ENCODE results near the gene PRKCD. TPM values are rescaled to one million over a fixed set of nuclear protein-coding genes. Genes with fewer than 3 reads are reported as not detected.
A peak's percentile ranks its signal among the peaks of the same experiment; 100 is the strongest.

The PRKCD gene
- total RNA-seq, 4 donors from 2014 or later = 36.3 to 73.1 (median 70.6) TPM

DNA sequence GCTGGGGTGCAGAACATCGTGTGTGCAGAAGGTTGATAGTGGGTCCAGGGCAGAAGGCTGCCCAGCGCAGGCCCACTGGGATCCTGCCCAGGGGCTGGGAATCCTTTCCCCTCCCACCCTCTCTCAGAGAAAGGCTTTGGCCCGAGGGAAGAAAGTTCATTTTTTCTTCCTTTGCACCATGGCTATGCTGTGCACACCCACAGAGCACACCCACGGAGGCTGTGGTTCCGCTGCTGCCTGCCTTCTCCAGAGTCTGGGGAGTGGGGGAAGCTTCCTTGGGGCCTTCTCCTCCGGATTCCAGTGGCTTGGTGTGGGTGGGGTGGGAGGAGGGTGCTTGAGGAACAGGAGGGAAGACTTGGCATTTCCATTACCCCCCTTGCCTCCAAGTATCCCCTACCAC lies 7.0 kb upstream of the PRKCD start:
- DNase-seq = no peak
- H3K4me1 ChIP-seq = peaks cover 5 to 78% (median 21%) of the 10 kb centered on the region in 4 donors
- no peaks in the 10 kb centered on the region for H3K9me3 ChIP-seq
- peak overlapping the region in 1 of 4 donors; percentile 39 for H3K27ac ChIP-seq
- no peaks in the 10 kb centered on the region for H3K27me3 ChIP-seq
- no peak overlapping the region for H3K4me3 ChIP-seq
- no peak for TF ChIP-seq POLR2A (IDR thresholded peaks at IDR 0.05)
- TF ChIP-seq, protein P1, sequence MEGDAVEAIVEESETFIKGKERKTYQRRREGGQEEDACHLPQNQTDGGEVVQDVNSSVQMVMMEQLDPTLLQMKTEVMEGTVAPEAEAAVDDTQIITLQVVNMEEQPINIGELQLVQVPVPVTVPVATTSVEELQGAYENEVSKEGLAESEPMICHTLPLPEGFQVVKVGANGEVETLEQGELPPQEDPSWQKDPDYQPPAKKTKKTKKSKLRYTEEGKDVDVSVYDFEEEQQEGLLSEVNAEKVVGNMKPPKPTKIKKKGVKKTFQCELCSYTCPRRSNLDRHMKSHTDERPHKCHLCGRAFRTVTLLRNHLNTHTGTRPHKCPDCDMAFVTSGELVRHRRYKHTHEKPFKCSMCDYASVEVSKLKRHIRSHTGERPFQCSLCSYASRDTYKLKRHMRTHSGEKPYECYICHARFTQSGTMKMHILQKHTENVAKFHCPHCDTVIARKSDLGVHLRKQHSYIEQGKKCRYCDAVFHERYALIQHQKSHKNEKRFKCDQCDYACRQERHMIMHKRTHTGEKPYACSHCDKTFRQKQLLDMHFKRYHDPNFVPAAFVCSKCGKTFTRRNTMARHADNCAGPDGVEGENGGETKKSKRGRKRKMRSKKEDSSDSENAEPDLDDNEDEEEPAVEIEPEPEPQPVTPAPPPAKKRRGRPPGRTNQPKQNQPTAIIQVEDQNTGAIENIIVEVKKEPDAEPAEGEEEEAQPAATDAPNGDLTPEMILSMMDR (IDR thresholded peaks at IDR 0.05) = no peak
- H3K36me3 ChIP-seq = no peaks in the 10 kb centered on the region

DNA sequence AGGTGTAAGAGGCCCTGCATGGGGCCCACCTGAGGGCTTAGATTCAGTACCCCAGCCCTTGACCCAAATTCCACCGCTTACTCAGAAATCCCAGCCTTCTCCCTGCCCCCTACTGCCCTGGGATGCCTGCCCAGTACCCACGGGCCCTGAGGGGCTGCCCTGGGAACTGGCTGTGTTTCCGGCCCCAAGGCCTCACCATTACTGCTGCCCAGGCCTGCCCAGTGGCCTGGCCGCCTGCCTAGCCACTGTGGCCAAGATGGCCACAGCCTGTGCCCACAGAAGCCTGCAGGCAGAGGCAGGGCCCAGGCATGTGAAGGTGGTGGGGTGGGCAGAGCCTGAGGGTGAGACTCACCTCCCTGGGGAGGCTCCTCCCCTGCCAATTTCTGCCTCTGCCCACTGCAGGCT lies 6.1 kb upstream of the PRKCD start:
- TF ChIP-seq POLR2A (IDR thresholded peaks at IDR 0.05) = no peak
- TF ChIP-seq, protein P1 (IDR thresholded peaks at IDR 0.05) = no peak
- no peak overlapping the region for H3K4me3 ChIP-seq
- no peaks in the 10 kb centered on the region for H3K9me3 ChIP-seq
- peak overlapping the region in 2 of 4 donors; percentile 96 to 98 for H3K27ac ChIP-seq
- no peak for DNase-seq
- H3K36me3 ChIP-seq = no peaks in the 10 kb centered on the region
- H3K4me1 ChIP-seq = peaks cover 6 to 76% (median 21%) of the 10 kb centered on the region in 4 donors
- H3K27me3 ChIP-seq = no peaks in the 10 kb centered on the region

DNA sequence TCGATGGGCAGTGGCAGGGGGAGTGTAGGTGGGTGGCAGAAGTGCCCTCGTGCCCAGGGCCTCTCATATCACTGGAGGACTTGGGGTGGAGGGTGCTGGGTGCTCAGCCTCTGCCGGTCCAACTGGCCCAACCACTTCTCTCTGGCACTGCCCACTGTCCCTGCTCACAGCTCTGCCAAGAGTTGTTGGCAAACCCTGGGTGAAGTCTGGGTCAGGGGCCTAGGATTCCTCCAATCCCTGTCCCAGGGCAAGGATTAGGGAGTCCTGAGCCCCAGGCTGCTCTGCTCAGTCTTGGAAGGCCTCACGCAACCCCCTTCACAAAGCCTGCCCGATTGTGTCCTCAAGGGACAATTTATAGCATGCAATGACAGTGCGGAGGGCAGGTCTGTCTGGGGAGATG lies 5.2 kb upstream of the PRKCD start:
- peak in 2 of 3 donors; percentile 78 to 82 for DNase-seq
- TF ChIP-seq POLR2A (IDR thresholded peaks at IDR 0.05) = no peak
- TF ChIP-seq, protein P1 (IDR thresholded peaks at IDR 0.05) = peak in 1 of 6 experiments; percentile 3
- H3K27me3 ChIP-seq = no peaks in the 10 kb centered on the region
- H3K9me3 ChIP-seq = no peaks in the 10 kb centered on the region
- peaks cover 6 to 75% (median 20%) of the 10 kb centered on the region in 4 donors for H3K4me1 ChIP-seq
- peak overlapping the region in 3 of 4 donors; percentile 12 to 98 (median 96) for H3K27ac ChIP-seq
- H3K4me3 ChIP-seq = peak overlapping the region in 1 of 4 donors; percentile 27
- H3K36me3 ChIP-seq = no peaks in the 10 kb centered on the region

DNA sequence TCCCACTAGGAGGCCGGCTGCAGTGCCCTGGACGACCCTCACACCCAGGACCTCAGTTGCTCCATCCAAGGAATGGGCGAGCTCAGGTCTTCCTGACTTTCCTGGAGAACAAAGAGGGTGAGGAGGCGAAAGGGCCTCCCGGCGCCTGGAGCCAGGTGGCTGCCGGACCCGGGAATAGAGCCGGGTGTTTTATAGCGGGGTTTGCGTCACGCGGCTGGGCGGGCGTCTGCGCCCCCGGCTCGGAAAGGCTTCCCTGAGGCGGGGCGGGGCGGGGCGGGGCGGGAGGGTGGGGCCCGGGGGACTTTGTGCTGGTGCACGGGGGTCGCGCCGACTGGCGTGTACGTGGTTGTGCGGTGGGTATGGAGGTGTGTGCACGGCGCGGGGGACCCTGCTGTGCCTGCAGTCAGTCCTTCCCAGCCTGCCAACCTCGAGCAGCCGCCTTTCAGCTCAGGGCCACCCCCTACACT lies 4.6 kb upstream of the PRKCD start:
- DNase-seq = peak in 2 of 3 donors; percentile 73 to 86
- no peaks in the 10 kb centered on the region for H3K9me3 ChIP-seq
- no peaks in the 10 kb centered on the region for H3K36me3 ChIP-seq
- no peaks in the 10 kb centered on the region for H3K27me3 ChIP-seq
- H3K27ac ChIP-seq = peak overlapping the region in 3 of 4 donors; percentile 32 to 98 (median 96)
- H3K4me1 ChIP-seq = peaks cover 6 to 69% (median 20%) of the 10 kb centered on the region in 4 donors
- peak overlapping the region in 2 of 4 donors; percentile 12 to 21 for H3K4me3 ChIP-seq
- TF ChIP-seq, protein P1 (IDR thresholded peaks at IDR 0.05) = no peak
- TF ChIP-seq POLR2A (IDR thresholded peaks at IDR 0.05) = peak; percentile 67 to 70

DNA sequence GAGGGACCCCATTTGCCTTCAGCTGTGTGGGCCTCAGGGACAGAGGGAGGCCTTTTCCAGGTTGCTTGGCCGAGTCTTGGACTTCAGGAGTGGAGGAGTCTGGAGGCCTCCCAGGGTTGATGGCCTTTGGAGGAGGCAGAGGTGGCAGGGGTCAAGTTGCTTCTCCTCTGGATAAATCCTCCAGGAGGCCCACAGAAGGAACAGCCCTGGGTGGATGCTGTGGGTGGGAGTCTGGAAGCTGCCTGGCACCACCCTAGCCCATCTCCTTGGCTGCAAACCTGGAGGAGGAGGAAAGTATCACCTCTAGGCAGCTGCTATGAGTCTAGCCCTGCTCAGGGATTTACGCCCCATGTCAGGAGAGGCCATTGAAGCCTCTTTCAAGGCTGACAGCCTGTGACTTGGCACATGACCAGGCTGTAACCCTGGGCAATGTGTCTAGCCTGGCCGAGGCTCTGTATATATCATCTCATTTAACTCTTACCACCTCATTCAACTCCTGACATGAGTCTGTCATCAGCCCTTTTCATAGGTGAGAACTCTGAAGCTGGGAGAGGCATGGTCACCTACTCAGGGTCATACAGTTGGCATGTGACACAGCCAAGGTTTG lies 2.9 kb upstream of the PRKCD start:
- no peak for DNase-seq
- H3K27me3 ChIP-seq = no peaks in the 10 kb centered on the region
- H3K4me1 ChIP-seq = peaks cover 6 to 56% (median 17%) of the 10 kb centered on the region in 4 donors
- peak overlapping the region in 3 of 4 donors; percentile 96 to 98 (median 96) for H3K27ac ChIP-seq
- H3K4me3 ChIP-seq = no peak overlapping the region
- no peaks in the 10 kb centered on the region for H3K36me3 ChIP-seq
- TF ChIP-seq POLR2A (IDR thresholded peaks at IDR 0.05) = no peak
- TF ChIP-seq, protein P1 (IDR thresholded peaks at IDR 0.05) = no peak
- no peaks in the 10 kb centered on the region for H3K9me3 ChIP-seq

Data from Peyer's patch (tissue), 4 donors.